Ishikawa (cell line): Measurements from ENCODE around the gene SLC25A34.

Experiments used
- CEBPB ChIP-seq: IDR thresholded peaks from 2 replicates; pipeline ENCODE4 v1.6.1; 2012
- CREB1 ChIP-seq: IDR thresholded peaks from 2 replicates; pipeline ENCODE4 v1.6.1; 2012; ENCODE audit warnings: low read depth
- EP300 ChIP-seq: IDR thresholded peaks from 2 replicates; pipeline ENCODE4 v1.6.1; 2012; ENCODE audit warnings: borderline replicate concordance
- FOXM1 ChIP-seq: IDR thresholded peaks from 2 replicates; pipeline ENCODE4 v1.6.1; 2012; ENCODE audit warnings: low read depth, borderline replicate concordance
- RAD21 ChIP-seq: IDR thresholded peaks from 2 replicates; pipeline ENCODE4 v1.6.1; 2012; ENCODE audit warnings: low read depth
- TAF1 ChIP-seq: IDR thresholded peaks from 2 replicates; pipeline ENCODE4 v1.6.1; 2012; ENCODE audit warnings: low read depth, mild to moderate bottlenecking
- TEAD4 ChIP-seq: IDR thresholded peaks from 2 replicates; pipeline ENCODE4 v1.6.1; 2012
- YY1 ChIP-seq: IDR thresholded peaks from 2 replicates; pipeline ENCODE4 v1.6.1; 2012; ENCODE audit warnings: low read depth
- TF ChIP-seq, protein P1 (sequence below): IDR thresholded peaks from 2 replicates; pipeline ENCODE4 v1.6.1; 2012

DNA sequence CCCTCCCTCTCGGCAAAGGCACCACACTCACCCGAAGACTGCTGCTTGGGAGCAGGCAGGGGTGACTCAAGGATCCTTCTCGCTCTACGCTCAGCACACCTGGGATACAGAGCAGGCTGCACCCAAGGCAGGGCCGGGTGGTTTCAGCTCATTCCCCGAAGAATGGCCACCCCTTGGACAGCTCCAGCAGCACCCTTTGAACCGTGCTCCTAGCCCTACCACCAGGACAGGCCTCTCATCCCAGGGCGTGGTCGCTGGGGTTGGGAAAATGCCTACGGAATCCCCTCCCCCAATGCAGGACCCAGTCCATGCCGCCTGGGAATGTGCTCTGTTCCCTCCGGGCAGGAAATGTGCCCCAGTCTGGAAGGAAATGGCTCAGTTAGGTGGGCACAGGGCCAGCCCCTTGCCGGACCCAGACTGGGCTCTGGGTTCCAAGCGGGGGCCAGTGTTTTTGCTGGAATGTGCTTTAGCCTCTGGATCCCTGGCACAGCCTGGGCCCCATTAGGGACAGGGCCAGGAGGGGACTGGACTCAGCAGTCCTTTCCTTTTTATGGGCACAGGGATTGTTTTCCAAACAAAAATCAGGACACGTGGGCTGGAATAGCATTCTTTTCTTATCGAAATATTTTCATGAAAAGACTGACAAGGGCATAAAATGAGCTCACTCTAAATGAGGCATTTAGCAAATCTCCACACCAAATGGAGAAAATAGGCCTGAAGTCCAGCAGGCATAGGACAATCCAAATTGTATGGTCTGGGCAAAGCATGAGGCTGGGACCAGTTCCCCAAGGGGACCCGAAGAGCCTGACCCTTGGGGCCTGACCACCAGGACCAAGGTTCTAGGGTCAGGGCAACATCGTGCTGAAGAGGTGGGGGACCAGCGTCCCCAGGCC lies 13.6 kb downstream of the SLC25A34 start:
- TF ChIP-seq, protein P1, sequence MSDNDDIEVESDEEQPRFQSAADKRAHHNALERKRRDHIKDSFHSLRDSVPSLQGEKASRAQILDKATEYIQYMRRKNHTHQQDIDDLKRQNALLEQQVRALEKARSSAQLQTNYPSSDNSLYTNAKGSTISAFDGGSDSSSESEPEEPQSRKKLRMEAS: no peak
- no peak for TF ChIP-seq EP300
- TF ChIP-seq CEBPB: no peak
- TF ChIP-seq CREB1: no peak
- no peak for TF ChIP-seq FOXM1
- no peak for TF ChIP-seq RAD21
- no peak for TF ChIP-seq TEAD4
- TF ChIP-seq TAF1: no peak
- no peak for TF ChIP-seq YY1
